ENCODE results near the gene SYNPR.

DNA sequence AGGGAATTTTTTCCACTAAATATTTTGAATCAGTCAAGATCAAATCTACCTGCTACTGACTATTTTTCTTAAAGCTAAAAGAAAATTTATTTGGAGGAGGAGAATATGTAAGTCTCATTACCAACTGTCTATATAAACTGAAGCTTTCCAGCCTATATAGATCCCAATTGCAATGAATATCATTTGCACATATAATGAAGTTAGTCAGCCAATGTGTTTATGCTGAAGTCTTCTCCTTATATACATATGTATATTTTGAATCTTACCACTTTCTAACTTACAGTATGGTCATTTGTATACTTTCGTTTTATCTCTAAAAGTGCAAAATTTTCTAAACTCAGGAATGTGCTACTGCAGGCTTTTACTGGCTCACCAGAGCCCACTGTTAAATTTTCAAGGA is 136.5 kb downstream of the SYNPR start:
- no peak for TF ChIP-seq CTCF (IDR thresholded peaks at IDR 0.05)
- no peak for TF ChIP-seq POLR2A (IDR thresholded peaks at IDR 0.05)
